WTC11 (cell line): ENCODE measurements around the gene HES6. TPM values are rescaled to one million over a fixed set of nuclear protein-coding genes. Genes with fewer than 3 reads are reported as not detected.

ENCODE experiments used
- ATAC-seq: fragments of 200-7000 bp; cut with Tn5 transposase; 2 replicates; pipeline ENCODE4 v1.10.0; 2021; ENCODE audit warnings: mild to moderate bottlenecking, moderate library complexity
- CTCF ChIA-PET: fragments of 300-600 bp; sonication (Branson Sonifier 250); formaldehyde crosslinking; loops from one replicate; lab custom pipeline; 2021; ENCODE audit warnings: antibody characterized with exemption; lab: Charles Lee
- POLR2A ChIA-PET: fragments of 350-600 bp; sonication (Branson Sonifier 250); formaldehyde crosslinking; loops from one replicate; lab custom pipeline; 2021; ENCODE audit warnings: antibody characterized with exemption; lab: Charles Lee
- DNase-seq: peaks from one replicate; pipeline ENCODE4 v3.0.0; 2021; ENCODE audit warnings: low spot score
- H3K27ac Mint-ChIP-seq: 2 replicates; pipeline ENCODE4 v1.8.0; 2021; ENCODE audit warnings: mixed read lengths
- H3K27me3 Mint-ChIP-seq: 2 replicates; pipeline ENCODE4 v1.8.0; 2021; ENCODE audit warnings: low read depth, mild to moderate bottlenecking, moderate library complexity, mixed read lengths
- H3K36me3 Mint-ChIP-seq: 2 replicates; pipeline ENCODE4 v1.8.0; 2021; ENCODE audit warnings: mixed read lengths
- H3K4me1 Mint-ChIP-seq: 2 replicates; pipeline ENCODE4 v1.8.0; 2022; ENCODE audit warnings: mixed read lengths
- H3K4me3 Mint-ChIP-seq: 2 replicates; pipeline ENCODE4 v1.8.0; 2021; ENCODE audit warnings: mild to moderate bottlenecking, moderate library complexity, mixed read lengths
- H3K9me3 Mint-ChIP-seq: 2 replicates; pipeline ENCODE4 v1.8.0; 2021; ENCODE audit warnings: mixed read lengths
- AFF4 ChIP-seq: sonication (generic); formaldehyde crosslinking; IDR thresholded peaks from 2 replicates; pipeline ENCODE4 v1.8.1; 2023; ENCODE audit warnings: mild to moderate bottlenecking, missing genetic modification reagents, borderline replicate concordance
- CREB1 ChIP-seq: sonication (generic); formaldehyde crosslinking; IDR thresholded peaks from 2 replicates; pipeline ENCODE4 v1.8.0; 2023; ENCODE audit warnings: mild to moderate bottlenecking, missing genetic modification reagents
- ELF4 ChIP-seq: sonication (generic); formaldehyde crosslinking; IDR thresholded peaks from 2 replicates; pipeline ENCODE4 v1.8.1; 2022; ENCODE audit warnings: low read depth, mild to moderate bottlenecking, moderate library complexity, missing genetic modification reagents
- EMX1 ChIP-seq: fragments of 250-450 bp; sonication (Bioruptor Pico); IDR thresholded peaks from 2 replicates; pipeline ENCODE4 v1.8.0; 2021; ENCODE audit warnings: mild to moderate bottlenecking
- ESRRA ChIP-seq: sonication (generic); formaldehyde crosslinking; IDR thresholded peaks from 2 replicates; pipeline ENCODE4 v1.8.1; 2022; ENCODE audit warnings: mild to moderate bottlenecking, missing genetic modification reagents, borderline replicate concordance
- ETV6 ChIP-seq: sonication (generic); formaldehyde crosslinking; IDR thresholded peaks from 2 replicates; pipeline ENCODE4 v1.8.1; 2022; ENCODE audit warnings: mild to moderate bottlenecking, missing genetic modification reagents
- FOXK1 ChIP-seq: sonication (generic); formaldehyde crosslinking; IDR thresholded peaks from 2 replicates; pipeline ENCODE4 v1.8.0; 2022; ENCODE audit warnings: mild to moderate bottlenecking, moderate library complexity, missing genetic modification reagents
- FOXP1 ChIP-seq: sonication (generic); formaldehyde crosslinking; IDR thresholded peaks from 2 replicates; pipeline ENCODE4 v1.8.0; 2022; ENCODE audit warnings: missing genetic modification reagents, mild to moderate bottlenecking, moderate library complexity, borderline replicate concordance
- GABPB1 ChIP-seq: sonication (generic); formaldehyde crosslinking; IDR thresholded peaks from 2 replicates; pipeline ENCODE4 v1.8.1; 2023; ENCODE audit warnings: mild to moderate bottlenecking, missing genetic modification reagents
- GRHL2 ChIP-seq: fragments of 250-450 bp; sonication (Bioruptor Pico); IDR thresholded peaks from 2 replicates; pipeline ENCODE4 v1.8.0; 2022; ENCODE audit warnings: mild to moderate bottlenecking, moderate library complexity; ENCODE audit not compliant: insufficient replicate concordance, severe bottlenecking
- MAX ChIP-seq: sonication (generic); formaldehyde crosslinking; IDR thresholded peaks from 2 replicates; pipeline ENCODE4 v1.8.0; 2022; ENCODE audit warnings: mild to moderate bottlenecking, missing genetic modification reagents
- MYBL2 ChIP-seq: sonication (generic); formaldehyde crosslinking; IDR thresholded peaks from 2 replicates; pipeline ENCODE4 v1.8.1; 2023; ENCODE audit warnings: mild to moderate bottlenecking, moderate library complexity, missing genetic modification reagents
- NFE2L1 ChIP-seq: sonication (generic); formaldehyde crosslinking; IDR thresholded peaks from 2 replicates; pipeline ENCODE4 v1.8.1; 2023; ENCODE audit warnings: missing genetic modification reagents
- NFYB ChIP-seq: sonication (generic); formaldehyde crosslinking; conservative IDR thresholded peaks from 2 replicates; pipeline ENCODE4 v1.8.0; 2022; ENCODE audit warnings: low read depth, missing genetic modification reagents
- NR3C1 ChIP-seq: sonication (generic); formaldehyde crosslinking; conservative IDR thresholded peaks from 2 replicates; pipeline ENCODE4 v1.8.1; 2023; ENCODE audit warnings: low read depth, mild to moderate bottlenecking, missing genetic modification reagents
- SMAD4 ChIP-seq: sonication (generic); formaldehyde crosslinking; IDR thresholded peaks from 2 replicates; pipeline ENCODE4 v1.8.0; 2022; ENCODE audit warnings: mild to moderate bottlenecking, missing genetic modification reagents
- SP1 ChIP-seq: sonication (generic); formaldehyde crosslinking; conservative IDR thresholded peaks from 2 replicates; pipeline ENCODE4 v1.8.1; 2022; ENCODE audit warnings: missing genetic modification reagents
- TEAD1 ChIP-seq: sonication (generic); formaldehyde crosslinking; IDR thresholded peaks from 2 replicates; pipeline ENCODE4 v1.8.0; 2022; ENCODE audit warnings: mild to moderate bottlenecking, missing genetic modification reagents
- TEAD4 ChIP-seq: sonication (generic); formaldehyde crosslinking; IDR thresholded peaks from 2 replicates; pipeline ENCODE4 v1.8.0; 2022; ENCODE audit warnings: mild to moderate bottlenecking, missing genetic modification reagents
- USF2 ChIP-seq: sonication (generic); formaldehyde crosslinking; IDR thresholded peaks from 2 replicates; pipeline ENCODE4 v1.8.1; 2023; ENCODE audit warnings: mild to moderate bottlenecking, missing genetic modification reagents, moderate library complexity
- ZNF317 ChIP-seq: sonication (generic); formaldehyde crosslinking; IDR thresholded peaks from 2 replicates; pipeline ENCODE4 v1.8.1; 2023; ENCODE audit warnings: low read depth, mild to moderate bottlenecking, moderate library complexity, missing genetic modification reagents, borderline replicate concordance
- ZNF423 ChIP-seq: fragments of 250-450 bp; sonication (Bioruptor Pico); IDR thresholded peaks from 2 replicates; pipeline ENCODE4 v2.1.2; 2022; ENCODE audit warnings: mild to moderate bottlenecking, moderate library complexity
- total RNA-seq: library from RNA; stranded (reverse); gene quantifications from 3 replicates; pipeline ENCODE4 v1.2.3, GENCODE V29; 2021

HES6 gene
- total RNA-seq, 1 experiment from 2014 or later = 52.1 TPM

GRCh38 chr2:238216651-238217184 lies 23.1 kb downstream of the HES6 start:
- DNase-seq = no peak
- H3K27me3 Mint-ChIP-seq = peaks cover 46% of the 10 kb centered on the region
- no peaks in the 10 kb centered on the region for H3K4me1 Mint-ChIP-seq
- no peak for TF ChIP-seq NR3C1 (CRISPR knock-in tag)
- TF ChIP-seq GABPB1 (CRISPR knock-in tag) = 0 out of 2 replicates have a peak, but pooled peaks have one; percentile 28
- no peak for TF ChIP-seq AFF4 (CRISPR knock-in tag)
- POLR2A ChIA-PET = no interaction called here
- no peak overlapping the region for H3K27ac Mint-ChIP-seq
- ATAC-seq = no peak
- no peaks in the 10 kb centered on the region for H3K36me3 Mint-ChIP-seq
- CTCF ChIA-PET = no interaction called here
- H3K9me3 Mint-ChIP-seq = no peaks in the 10 kb centered on the region
- no peak overlapping the region for H3K4me3 Mint-ChIP-seq

GRCh38 chr2:238207006-238207405 lies 32.8 kb downstream of the HES6 start:
- ChIA-PET POLR2A (no interaction called here), CTCF (no interaction called here)
- Mint-ChIP-seq H3K27me3 (peaks cover 19% of the 10 kb centered on the region), H3K4me1 (peaks cover 6% of the 10 kb centered on the region), H3K4me3 (no peak overlapping the region), H3K9me3 (peaks cover 10% of the 10 kb centered on the region), H3K36me3 (peaks cover 9% of the 10 kb centered on the region), H3K27ac (no peak overlapping the region)
- no peak for TF ChIP-seq ZNF423
- no peak for DNase-seq
- ATAC-seq = no peak

GRCh38 chr2:238203973-238204683 lies 35.7 kb downstream of the HES6 start:
- CTCF ChIA-PET = no interaction called here
- no peak for TF ChIP-seq SMAD4 (CRISPR knock-in tag)
- no peak for TF ChIP-seq ZNF317 (CRISPR knock-in tag)
- TF ChIP-seq TEAD4 (CRISPR knock-in tag) = no peak
- POLR2A ChIA-PET = no interaction called here

GRCh38 chr2:238203094-238203972 lies 36.5 kb downstream of the HES6 start, which contains the start of gene ILKAP:
TSS of gene ILKAP (minus strand) at chr2:238203695. CDS start at chr2:238203553, 142 bp downstream.
- Mint-ChIP-seq H3K27me3 (peaks cover 15% of the 10 kb centered on the region), H3K27ac (no peak within 1 kb of the TSS), H3K36me3 (peaks cover 9% of the 10 kb centered on the region), H3K4me1 (peaks cover 16% of the 10 kb centered on the region), H3K4me3 (peak within 1 kb of the TSS; percentile 82), H3K9me3 (peaks cover 10% of the 10 kb centered on the region)
- DNase-seq (peak; percentile 82), ATAC-seq (peak; percentile 97)
- CTCF ChIA-PET = no interaction called here
- POLR2A ChIA-PET = no interaction called here
- peak; percentile 53; the same call in 1 of the 2 replicates for TF ChIP-seq MYBL2
- TF ChIP-seq NFE2L1 = 0 out of 2 replicates have a peak, but pooled peaks have one; percentile 25
- no peak for TF ChIP-seq CREB1
- peak; percentile 50; the same call in 1 of the 2 replicates for TF ChIP-seq NFYB (CRISPR knock-in tag)
- peak; percentile 79 for TF ChIP-seq SP1 (CRISPR knock-in tag)
- 0 out of 2 replicates have a peak, but pooled peaks have one; percentile 20 for TF ChIP-seq TEAD1 (CRISPR knock-in tag)
- peak; percentile 59; the same call in 1 of the 2 replicates for TF ChIP-seq MAX (CRISPR knock-in tag)
- no peak for TF ChIP-seq GRHL2 (CRISPR knock-in tag)
- no peak for TF ChIP-seq EMX1 (CRISPR knock-in tag)
- TF ChIP-seq ELF4 (CRISPR knock-in tag) = no peak
- peak; percentile 11; the same call in 1 of the 2 replicates for TF ChIP-seq ESRRA (CRISPR knock-in tag)
- peak; percentile 6; the same call in 1 of the 2 replicates for TF ChIP-seq FOXP1 (CRISPR knock-in tag)
- TF ChIP-seq USF2 (CRISPR knock-in tag) = peak; percentile 47; the same call in 1 of the 2 replicates
- TF ChIP-seq ETV6 (CRISPR knock-in tag) = no peak
- TF ChIP-seq FOXK1 = peak; percentile 19; the same call in 1 of the 2 replicates

More at GRCh38 chr2:238203973-238204683, 35.7 kb downstream of the HES6 start:
- DNase-seq (no peak), ATAC-seq (peak; percentile 22)
- Mint-ChIP-seq H3K27ac (no peak overlapping the region), H3K4me1 (peaks cover 16% of the 10 kb centered on the region), H3K4me3 (peak overlapping the region; percentile 70), H3K36me3 (peaks cover 9% of the 10 kb centered on the region), H3K9me3 (peaks cover 10% of the 10 kb centered on the region), H3K27me3 (peaks cover 15% of the 10 kb centered on the region)
